Kidney epithelial cell (primary cell): Measurements from ENCODE around the gene ST6GALNAC3. TPM values are rescaled to one million over a fixed set of nuclear protein-coding genes. Genes with fewer than 3 reads are reported as not detected.

Experiments
- DNase-seq: peaks from one replicate; pipeline ENCODE4 v3.0.0-alpha.2; 2010; ENCODE audit warnings: low read depth
- H3K27me3 ChIP-seq: 2 replicates; pipeline ENCODE4 v1.6.0; 2011; ENCODE audit warnings: low read length; ENCODE audit not compliant: control insufficient read depth, insufficient read depth
- H3K36me3 ChIP-seq: 2 replicates; pipeline ENCODE4 v1.5.1; 2011; ENCODE audit warnings: low read length; ENCODE audit not compliant: control insufficient read depth, insufficient read depth
- H3K4me3 ChIP-seq: 2 replicates; pipeline ENCODE4 v1.5.1; 2011; ENCODE audit warnings: low read depth, mild to moderate bottlenecking, control low read depth, low read length
- CTCF ChIP-seq: IDR thresholded peaks from 2 replicates; pipeline ENCODE4 v1.5.1; 2011; ENCODE audit warnings: mild to moderate bottlenecking, moderate library complexity, low read length, control low read depth, inconsistent platforms; ENCODE audit not compliant: insufficient read depth, poor library complexity, severe bottlenecking
- total RNA-seq: library from RNA; depleted of rRNA; stranded (reverse); fragments of >200 nt; gene quantifications from 2 replicates; pipeline ENCODE4 v1.2.3, GENCODE V29; 2015

The ST6GALNAC3 gene
- total RNA-seq, 1 donor from 2014 or later: 4.1 TPM

GRCh38 chr1:76084685-76085084 is 10.1 kb downstream of the ST6GALNAC3 start:
- no peak overlapping the region for H3K4me3 ChIP-seq
- TF ChIP-seq CTCF: no peak
- H3K36me3 ChIP-seq: no peaks in the 10 kb centered on the region
- DNase-seq: no peak
- no peaks in the 10 kb centered on the region for H3K27me3 ChIP-seq

GRCh38 chr1:76086109-76086508 is 11.6 kb downstream of the ST6GALNAC3 start:
- Histone ChIP-seq H3K27me3 (no peaks in the 10 kb centered on the region), H3K36me3 (no peaks in the 10 kb centered on the region), H3K4me3 (no peak overlapping the region)
- no peak for DNase-seq
- TF ChIP-seq CTCF: no peak

- Histone ChIP-seq H3K4me3 (no peak overlapping the region), H3K36me3 (no peaks in the 10 kb centered on the region), H3K27me3 (no peaks in the 10 kb centered on the region)
- no peak for TF ChIP-seq CTCF
- no peak for DNase-seq
Measured at GRCh38 chr1:76086597-76086996, 12.1 kb downstream of the ST6GALNAC3 start.

GRCh38 chr1:76090283-76091203 is 16.0 kb downstream of the ST6GALNAC3 start:
- Histone ChIP-seq H3K27me3 (no peaks in the 10 kb centered on the region), H3K4me3 (no peak overlapping the region), H3K36me3 (no peaks in the 10 kb centered on the region)
- no peak for DNase-seq
- TF ChIP-seq CTCF: no peak

GRCh38 chr1:76092812-76093211 is 18.3 kb downstream of the ST6GALNAC3 start:
- no peaks in the 10 kb centered on the region for H3K36me3 ChIP-seq
- no peak for TF ChIP-seq CTCF
- no peak for DNase-seq
- no peaks in the 10 kb centered on the region for H3K27me3 ChIP-seq
- H3K4me3 ChIP-seq: no peak overlapping the region
